Measurements from ENCODE around the gene ACOX3.
A peak's percentile ranks its signal among the peaks of the same experiment; 100 is the strongest.

Gene ACOX3

DNA sequence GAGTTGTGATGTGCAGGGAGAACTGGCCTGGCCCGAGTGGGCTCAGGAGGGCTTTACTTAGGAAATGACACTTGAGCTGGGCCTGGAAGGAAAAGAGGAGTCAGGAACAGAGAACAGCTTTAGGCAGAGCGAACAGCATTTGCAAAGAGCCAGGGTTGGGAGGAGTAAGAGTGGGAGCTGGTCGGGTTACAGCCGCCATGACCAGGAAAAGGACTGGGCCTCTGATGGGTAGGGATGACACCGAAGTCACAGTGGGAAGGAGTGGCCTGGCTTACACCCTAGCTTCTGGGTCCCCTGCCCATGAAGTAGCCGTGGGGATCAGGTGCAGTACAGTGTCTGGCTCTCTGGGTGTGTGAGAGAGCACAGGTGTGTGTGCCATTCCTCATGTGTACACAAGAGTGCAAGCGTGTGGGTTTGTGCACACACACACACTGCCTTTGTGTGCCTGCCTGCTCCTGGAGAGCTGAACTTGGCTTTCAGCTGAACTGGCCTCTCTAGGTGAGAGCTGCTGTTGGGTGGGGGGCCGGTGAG is 31.7 kb upstream of the ACOX3 start:
- TF ChIP-seq, protein P1, sequence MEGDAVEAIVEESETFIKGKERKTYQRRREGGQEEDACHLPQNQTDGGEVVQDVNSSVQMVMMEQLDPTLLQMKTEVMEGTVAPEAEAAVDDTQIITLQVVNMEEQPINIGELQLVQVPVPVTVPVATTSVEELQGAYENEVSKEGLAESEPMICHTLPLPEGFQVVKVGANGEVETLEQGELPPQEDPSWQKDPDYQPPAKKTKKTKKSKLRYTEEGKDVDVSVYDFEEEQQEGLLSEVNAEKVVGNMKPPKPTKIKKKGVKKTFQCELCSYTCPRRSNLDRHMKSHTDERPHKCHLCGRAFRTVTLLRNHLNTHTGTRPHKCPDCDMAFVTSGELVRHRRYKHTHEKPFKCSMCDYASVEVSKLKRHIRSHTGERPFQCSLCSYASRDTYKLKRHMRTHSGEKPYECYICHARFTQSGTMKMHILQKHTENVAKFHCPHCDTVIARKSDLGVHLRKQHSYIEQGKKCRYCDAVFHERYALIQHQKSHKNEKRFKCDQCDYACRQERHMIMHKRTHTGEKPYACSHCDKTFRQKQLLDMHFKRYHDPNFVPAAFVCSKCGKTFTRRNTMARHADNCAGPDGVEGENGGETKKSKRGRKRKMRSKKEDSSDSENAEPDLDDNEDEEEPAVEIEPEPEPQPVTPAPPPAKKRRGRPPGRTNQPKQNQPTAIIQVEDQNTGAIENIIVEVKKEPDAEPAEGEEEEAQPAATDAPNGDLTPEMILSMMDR (IDR thresholded peaks at IDR 0.05; ENCODE audit: low read depth, low read length), result no peak
- no peak overlapping the region for H3K4me3 ChIP-seq (ENCODE audit: low read depth, low read length)

DNA sequence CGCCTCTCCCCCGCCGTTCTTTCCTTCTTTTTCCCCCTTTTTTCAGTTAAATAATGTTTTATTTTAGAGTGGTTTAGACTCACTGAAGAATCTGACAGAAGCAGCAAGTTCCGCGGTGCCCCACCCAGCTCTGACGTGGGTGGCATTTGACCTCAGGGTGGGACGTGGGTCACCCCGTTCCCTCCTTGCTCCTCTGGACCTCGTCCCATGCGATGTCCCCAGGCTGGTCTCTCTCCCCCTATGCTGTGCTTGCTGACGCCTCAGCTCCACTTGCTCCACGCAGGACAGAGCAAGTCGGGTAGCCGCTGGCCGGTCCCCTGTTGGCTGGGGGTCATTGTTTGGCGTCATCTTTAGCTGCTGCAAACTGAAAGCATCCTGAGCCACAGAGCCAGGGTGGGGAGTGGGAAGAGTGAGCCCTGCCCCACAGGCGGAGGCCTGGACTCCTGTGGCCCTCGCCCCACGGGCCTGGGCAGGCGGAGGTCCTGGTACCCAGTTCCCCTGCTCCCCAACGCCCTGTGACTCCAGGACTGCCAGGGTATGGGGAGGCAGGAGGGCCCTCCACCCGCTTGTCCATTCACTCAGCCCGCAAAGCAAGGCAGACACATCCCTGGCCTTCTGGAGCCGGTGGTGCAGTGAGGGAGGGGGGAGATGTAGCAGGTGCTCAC is 30.8 kb upstream of the ACOX3 start:
- no peak overlapping the region for H3K4me3 ChIP-seq (ENCODE audit: low read depth, low read length)
- TF ChIP-seq, protein P1 (IDR thresholded peaks at IDR 0.05; ENCODE audit: low read depth, low read length), result no peak

DNA sequence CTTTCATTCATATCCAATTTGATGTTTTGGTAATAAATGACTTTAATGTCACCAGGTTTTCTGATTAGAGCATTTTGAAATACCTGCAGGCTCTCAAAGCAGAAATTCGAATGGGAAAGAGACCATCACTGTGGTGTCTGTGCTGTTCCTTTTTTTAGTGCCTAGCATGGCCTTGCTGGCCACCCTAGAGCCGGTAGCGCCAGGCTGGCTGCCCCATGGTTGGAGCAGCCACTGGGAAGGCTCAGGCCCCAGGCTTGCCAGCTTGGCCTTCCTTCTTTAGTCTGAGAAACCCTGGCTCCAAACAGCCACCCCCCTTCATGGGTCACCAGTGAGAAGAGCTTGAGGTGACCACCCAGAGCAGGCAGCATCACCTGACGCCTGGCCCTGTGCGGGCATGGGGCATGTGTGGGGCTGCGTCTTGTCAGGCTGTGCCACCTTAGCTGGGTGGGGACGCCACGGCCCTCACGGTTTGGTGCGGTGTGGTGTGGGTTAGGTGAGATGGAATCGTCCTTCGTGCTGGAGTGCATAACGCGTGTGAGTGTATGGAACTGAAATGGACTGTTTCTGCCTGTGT is 30.0 kb upstream of the ACOX3 start:
- H3K4me3 ChIP-seq (ENCODE audit: low read depth, low read length), result no peak overlapping the region
- TF ChIP-seq, protein P1 (IDR thresholded peaks at IDR 0.05; ENCODE audit: low read depth, low read length), result no peak

DNA sequence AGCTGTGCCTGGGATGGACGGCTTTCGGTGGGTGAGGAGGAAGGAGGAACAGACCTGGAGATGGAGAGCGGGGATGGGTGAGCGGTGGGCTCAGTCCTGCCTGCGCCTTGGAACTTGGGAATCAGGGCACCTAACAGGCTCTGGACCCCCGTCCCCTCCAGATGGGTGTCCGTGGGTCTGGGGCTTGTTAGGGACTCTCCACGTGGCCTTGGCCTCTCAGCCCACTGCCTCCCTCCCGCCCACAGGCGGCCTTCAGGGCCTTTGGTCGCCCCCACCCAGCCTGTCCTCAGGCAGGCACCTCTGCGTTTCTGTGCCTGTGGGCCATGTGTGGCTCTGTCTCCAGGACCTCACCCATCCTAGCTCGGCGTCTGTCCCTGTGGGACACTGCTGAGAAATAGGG is 29.0 kb upstream of the ACOX3 start:
- TF ChIP-seq, protein P1 (IDR thresholded peaks at IDR 0.05; ENCODE audit: low read depth, low read length), result no peak
- no peak overlapping the region for H3K4me3 ChIP-seq (ENCODE audit: low read depth, low read length)

DNA sequence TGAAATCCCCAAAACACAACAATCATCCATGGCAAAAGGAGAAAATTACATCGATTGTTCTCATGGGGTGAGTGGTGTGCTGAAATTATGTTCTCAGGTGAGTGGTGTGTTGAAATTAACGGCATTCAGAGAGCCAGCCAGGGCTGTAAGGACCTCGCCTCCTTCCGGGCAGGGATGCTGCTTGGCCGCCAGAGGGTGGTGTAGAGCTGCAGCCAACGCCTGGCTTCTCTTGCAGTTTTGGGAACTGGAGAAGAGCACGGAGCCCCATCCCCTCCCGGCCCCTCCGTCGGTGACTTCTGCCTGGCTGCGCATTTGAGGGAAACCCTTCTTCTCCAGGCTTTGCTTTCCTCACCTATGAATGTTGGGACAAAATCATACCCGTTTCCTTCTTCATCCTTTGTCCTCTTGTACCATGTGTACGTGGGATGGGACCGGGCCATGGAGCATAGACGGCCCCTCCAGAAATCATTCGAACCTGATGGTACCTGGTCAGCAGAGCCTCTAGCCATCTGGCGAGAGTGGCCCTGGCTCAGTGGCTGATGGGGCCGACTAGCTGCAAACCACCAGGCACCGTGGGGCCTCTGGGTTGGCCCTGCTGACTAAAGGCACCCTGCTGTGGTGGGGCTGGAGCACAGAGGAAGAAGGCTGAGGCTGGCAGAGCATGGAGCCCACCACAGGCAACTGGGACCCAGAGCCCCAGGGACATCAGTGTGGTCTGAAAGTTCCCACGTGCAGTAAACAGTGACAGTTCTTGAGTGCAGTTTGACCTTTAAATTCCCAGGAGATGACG is 28.4 kb upstream of the ACOX3 start:
- H3K4me3 ChIP-seq (ENCODE audit: low read depth, low read length), result no peak overlapping the region
- TF ChIP-seq, protein P1 (IDR thresholded peaks at IDR 0.05; ENCODE audit: low read depth, low read length), result peak; percentile 98

DNA sequence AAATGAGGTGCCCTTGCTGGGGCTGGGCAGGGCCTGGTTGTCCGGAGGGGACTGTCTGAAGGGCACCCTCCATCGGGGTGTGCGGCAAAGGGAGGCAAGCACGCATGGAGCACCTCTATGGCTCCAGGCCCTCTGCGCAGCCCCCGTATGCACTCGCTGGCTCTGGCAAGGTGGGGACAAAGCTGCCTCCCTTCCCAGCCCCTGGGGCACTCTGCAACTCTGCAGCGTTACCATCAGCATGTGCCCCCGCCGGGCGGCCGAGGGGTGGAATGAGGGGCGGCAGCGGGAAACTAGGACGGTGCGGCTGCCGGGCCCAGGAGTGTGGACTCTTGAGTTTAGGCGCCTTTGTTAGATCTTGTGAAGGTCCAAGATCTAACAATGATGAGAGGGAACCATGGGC is 26.5 kb upstream of the ACOX3 start:
- TF ChIP-seq, protein P1 (IDR thresholded peaks at IDR 0.05; ENCODE audit: low read depth, low read length), result no peak
- H3K4me3 ChIP-seq (ENCODE audit: low read depth, low read length), result no peak overlapping the region
